Neural cell (in vitro differentiated cells): Measurements from ENCODE around the gene OXCT1.

Experiments used
- CTCF ChIP-seq: fragments of 450-650 bp; IDR thresholded peaks from 2 replicates; pipeline ENCODE4 v1.5.1; 2014; ENCODE audit warnings: antibody characterized with exemption, mild to moderate bottlenecking, moderate library complexity; ENCODE audit not compliant: poor library complexity, severe bottlenecking
- EP300 ChIP-seq: fragments of 450-650 bp; conservative IDR thresholded peaks from 2 replicates; pipeline ENCODE4 v1.6.1; 2014; ENCODE audit warnings: antibody characterized with exemption, mild to moderate bottlenecking, moderate library complexity; ENCODE audit not compliant: poor library complexity, severe bottlenecking
- EZH2 ChIP-seq: fragments of 200-600, 300-800 bp; shearing (Covaris generic), sonication (generic); IDR thresholded peaks from 2 replicates; pipeline ENCODE4 v1.6.1; 2014; ENCODE audit warnings: antibody characterized with exemption, low read length, borderline replicate concordance, mild to moderate bottlenecking; ENCODE audit not compliant: insufficient read depth, poor library complexity, severe bottlenecking
- MXI1 ChIP-seq: fragments of 450-650 bp; conservative IDR thresholded peaks from 2 replicates; pipeline ENCODE4 v1.6.1; 2014; ENCODE audit warnings: antibody characterized with exemption, mild to moderate bottlenecking; ENCODE audit not compliant: poor library complexity, severe bottlenecking
- POLR2AphosphoS5 ChIP-seq: IDR thresholded peaks from 2 replicates; pipeline ENCODE4 v1.6.1; 2012
- RAD21 ChIP-seq: fragments of 450-650 bp; conservative IDR thresholded peaks from 2 replicates; pipeline ENCODE4 v1.6.1; 2014; ENCODE audit warnings: antibody characterized with exemption, mild to moderate bottlenecking, moderate library complexity
- TAF1 ChIP-seq: IDR thresholded peaks from 2 replicates; pipeline ENCODE4 v1.6.1; 2012; ENCODE audit warnings: low read depth
- TF ChIP-seq, protein P1 (sequence below): IDR thresholded peaks from 2 replicates; pipeline ENCODE4 v1.6.1; 2012; ENCODE audit warnings: borderline replicate concordance

DNA sequence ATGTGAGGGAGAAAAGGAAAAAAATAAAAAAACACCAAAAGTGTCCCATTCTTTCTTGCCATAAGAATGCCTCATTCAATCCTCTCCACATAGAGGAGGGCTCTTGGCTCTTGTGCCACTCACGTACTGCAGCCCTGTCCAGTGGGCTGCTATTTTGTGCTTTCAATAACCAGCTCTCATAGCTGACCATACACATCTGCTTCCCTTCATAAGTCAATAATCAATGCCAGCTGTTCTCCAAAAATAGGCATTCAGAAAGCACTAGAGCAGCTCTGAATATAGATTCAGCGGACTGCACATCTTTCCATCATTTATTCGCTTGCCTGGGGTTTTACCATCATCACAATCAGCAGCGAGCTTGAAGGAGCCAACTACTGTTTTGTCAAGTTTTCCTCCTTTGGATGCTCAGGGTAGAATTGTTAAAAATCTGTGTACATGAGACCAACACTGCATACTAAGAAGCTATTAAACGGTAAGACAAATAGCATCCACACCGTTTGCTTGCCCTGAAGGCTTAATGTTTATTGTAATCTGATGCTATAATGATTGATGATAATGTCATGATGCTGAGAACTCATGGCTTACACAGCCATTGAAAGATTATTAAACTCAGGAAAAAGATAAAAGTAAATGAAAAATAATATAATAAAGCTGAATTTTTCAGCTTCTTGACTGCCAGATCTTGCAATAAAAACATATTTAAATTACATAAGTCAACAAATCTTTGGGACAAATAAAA, 80.0 kb downstream of the OXCT1 start:
- TF ChIP-seq CTCF (no peak), POLR2AphosphoS5 (no peak), EZH2 (no peak), EP300 (no peak), RAD21 (no peak), TAF1 (no peak), MXI1 (no peak)
- TF ChIP-seq, protein P1, sequence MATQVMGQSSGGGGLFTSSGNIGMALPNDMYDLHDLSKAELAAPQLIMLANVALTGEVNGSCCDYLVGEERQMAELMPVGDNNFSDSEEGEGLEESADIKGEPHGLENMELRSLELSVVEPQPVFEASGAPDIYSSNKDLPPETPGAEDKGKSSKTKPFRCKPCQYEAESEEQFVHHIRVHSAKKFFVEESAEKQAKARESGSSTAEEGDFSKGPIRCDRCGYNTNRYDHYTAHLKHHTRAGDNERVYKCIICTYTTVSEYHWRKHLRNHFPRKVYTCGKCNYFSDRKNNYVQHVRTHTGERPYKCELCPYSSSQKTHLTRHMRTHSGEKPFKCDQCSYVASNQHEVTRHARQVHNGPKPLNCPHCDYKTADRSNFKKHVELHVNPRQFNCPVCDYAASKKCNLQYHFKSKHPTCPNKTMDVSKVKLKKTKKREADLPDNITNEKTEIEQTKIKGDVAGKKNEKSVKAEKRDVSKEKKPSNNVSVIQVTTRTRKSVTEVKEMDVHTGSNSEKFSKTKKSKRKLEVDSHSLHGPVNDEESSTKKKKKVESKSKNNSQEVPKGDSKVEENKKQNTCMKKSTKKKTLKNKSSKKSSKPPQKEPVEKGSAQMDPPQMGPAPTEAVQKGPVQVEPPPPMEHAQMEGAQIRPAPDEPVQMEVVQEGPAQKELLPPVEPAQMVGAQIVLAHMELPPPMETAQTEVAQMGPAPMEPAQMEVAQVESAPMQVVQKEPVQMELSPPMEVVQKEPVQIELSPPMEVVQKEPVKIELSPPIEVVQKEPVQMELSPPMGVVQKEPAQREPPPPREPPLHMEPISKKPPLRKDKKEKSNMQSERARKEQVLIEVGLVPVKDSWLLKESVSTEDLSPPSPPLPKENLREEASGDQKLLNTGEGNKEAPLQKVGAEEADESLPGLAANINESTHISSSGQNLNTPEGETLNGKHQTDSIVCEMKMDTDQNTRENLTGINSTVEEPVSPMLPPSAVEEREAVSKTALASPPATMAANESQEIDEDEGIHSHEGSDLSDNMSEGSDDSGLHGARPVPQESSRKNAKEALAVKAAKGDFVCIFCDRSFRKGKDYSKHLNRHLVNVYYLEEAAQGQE: no peak
